RPMI7951 (cell line): ENCODE data around the gene NCOA5. TPM values are rescaled to one million over a fixed set of nuclear protein-coding genes. Genes with fewer than 3 reads are reported as not detected.
"Not testable (repeated sequence)": the region's sequence is repeated elsewhere in the genome, so short reads cannot be mapped to it uniquely, and the experiment has no call there.

Source experiments
- DNase-seq: peaks from one replicate; pipeline ENCODE4 v3.0.0-alpha.2; 2012; ENCODE audit warnings: low read depth
- total RNA-seq: library from RNA; depleted of rRNA; stranded (reverse); fragments of >200 nt; shearing (Covaris generic); gene quantifications from 2 replicates; pipeline ENCODE4 v1.2.3, GENCODE V29; 2014

Gene NCOA5
- total RNA-seq, 1 experiment from 2014 or later, result 15.1 TPM

GRCh38 chr20:46121184-46121930 lies 31.6 kb upstream of the NCOA5 start:
- DNase-seq, result peak; percentile 35

DNA sequence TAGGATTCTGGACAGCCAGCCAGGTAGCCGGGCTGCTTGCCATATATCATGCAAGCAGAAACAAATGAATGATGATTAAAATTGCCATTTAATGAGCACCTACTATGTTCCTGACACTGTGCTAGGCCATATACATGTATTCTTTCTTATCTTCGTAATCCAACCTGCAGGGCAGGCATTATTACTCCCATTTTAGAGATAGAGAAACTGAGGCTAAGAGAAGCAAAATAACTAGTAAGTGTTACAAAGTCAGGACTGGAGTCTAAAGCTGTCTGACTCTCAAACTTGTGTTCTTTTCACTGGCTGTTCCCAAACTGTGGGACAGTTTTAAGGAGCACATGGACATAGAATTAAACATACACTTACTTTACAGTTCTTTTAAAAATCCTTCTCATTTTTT lies 30.4 kb upstream of the NCOA5 start:
- DNase-seq, result no peak

DNA sequence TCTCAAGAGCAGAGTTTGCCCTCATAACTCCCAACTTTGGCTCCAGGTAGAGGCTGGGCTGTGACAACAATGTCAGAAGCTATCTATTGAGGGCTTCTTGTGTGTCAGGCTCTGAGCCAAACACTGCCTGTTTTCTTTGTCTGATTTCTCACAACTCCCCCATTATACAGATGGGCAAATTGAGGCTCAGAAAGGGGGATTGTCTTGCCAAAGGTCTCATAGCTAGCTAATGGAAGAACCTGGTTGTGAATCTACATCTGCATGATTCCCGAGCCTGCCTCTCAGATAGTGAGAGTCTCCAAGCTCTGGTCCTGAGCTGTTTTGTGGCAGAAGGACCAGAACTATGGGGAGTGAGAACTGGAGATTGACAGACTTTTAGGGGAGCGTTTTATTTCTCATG lies 29.8 kb upstream of the NCOA5 start:
- DNase-seq, result no peak

DNA sequence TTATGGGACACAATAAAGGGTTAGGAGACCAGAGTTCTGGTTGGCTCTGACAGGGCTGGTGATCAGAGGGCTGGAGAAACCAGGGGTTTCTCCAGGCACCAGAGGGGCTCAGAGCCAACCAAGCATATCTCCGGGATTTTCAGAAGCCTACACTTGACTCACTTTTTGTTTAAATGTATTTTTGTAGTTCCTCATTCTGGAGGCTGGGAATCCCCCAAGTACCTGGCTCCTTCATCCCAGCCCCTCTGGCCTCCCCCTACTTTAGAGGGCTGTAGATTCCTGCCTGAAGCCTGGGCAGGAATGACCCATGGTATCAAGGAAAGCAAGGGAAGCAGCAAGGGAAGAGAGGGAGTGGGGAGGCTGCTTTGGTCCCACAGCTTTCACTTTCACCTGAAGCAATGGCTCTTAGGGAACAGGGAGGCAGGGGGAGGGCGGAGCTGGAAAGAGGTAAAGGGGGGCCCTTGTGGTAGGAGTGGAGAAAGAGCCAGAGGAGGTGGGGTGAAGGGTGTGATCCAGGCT lies 29.3 kb upstream of the NCOA5 start:
- DNase-seq, result no peak

DNA sequence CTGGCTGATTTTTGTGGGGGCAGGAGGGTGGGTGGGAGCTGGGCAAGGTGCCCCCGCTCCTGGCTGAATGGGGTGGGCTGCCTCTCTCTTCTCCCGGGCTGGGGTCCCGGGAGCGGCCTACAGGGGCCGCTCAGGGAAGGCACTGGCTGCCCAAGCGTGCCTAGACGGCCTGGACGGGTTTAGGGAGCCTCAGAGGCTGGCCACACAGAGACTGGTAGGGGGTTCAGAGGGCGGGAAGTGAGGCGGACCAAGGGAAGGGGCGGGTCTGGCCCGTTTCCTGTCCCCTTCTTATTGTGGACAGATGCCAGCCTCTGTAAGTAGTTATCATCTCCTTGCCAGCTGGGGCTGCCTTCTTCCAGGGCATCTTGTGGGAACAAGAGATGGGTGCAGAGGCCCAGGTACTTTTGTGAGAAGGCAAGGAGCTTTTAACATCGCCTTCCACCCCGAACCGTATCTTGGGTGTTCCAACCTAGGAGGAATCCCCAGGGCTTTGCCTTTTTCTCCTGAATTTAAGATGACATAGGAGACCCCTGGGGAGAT lies 28.8 kb upstream of the NCOA5 start:
- no peak for DNase-seq

GRCh38 chr20:46117704-46118467 lies 28.1 kb upstream of the NCOA5 start, which contains the start of gene CD40:
Gene CD40, plus strand, starts transcription at chr20:46118314. Its CDS starts 30 bp downstream, at chr20:46118344.
- peak; percentile 69 for DNase-seq

DNA sequence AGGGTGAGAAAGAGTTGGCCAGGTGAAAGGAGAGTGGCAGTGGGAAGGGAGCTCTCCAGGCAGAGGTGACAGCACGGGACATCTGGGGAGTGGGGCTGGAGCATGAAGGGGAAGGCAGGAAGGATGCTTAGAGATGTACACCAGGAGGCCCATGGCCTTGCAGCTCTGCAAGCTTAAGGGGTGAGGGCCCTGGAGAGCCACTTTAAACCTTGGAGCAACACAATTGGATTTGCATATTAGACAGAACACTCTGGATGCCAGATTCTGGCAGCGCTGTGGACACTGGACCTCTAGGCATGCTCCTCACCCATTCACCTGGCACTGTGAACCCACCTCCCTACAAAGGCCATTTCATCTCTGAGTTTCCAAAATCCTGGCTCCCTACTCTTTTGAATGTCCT lies 24.7 kb upstream of the NCOA5 start:
- DNase-seq, result no peak

DNA sequence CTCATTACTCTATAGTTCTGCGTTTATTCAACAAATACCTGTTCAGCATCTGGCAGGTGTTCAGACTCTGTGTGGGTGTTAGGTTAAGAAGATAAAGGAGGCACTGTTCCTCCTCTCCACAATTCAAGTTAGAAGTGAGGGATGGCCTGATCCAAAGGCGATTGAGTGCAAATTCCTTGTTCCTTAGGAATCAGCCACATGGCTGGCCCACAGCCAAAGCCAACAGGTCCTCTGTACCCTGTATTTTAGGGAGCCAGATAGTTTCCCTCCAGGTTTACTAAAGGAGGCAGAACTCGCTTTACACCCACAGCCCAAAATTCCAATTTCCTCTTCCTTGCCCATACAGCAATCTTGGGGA lies 23.3 kb upstream of the NCOA5 start:
- DNase-seq, result no peak

DNA sequence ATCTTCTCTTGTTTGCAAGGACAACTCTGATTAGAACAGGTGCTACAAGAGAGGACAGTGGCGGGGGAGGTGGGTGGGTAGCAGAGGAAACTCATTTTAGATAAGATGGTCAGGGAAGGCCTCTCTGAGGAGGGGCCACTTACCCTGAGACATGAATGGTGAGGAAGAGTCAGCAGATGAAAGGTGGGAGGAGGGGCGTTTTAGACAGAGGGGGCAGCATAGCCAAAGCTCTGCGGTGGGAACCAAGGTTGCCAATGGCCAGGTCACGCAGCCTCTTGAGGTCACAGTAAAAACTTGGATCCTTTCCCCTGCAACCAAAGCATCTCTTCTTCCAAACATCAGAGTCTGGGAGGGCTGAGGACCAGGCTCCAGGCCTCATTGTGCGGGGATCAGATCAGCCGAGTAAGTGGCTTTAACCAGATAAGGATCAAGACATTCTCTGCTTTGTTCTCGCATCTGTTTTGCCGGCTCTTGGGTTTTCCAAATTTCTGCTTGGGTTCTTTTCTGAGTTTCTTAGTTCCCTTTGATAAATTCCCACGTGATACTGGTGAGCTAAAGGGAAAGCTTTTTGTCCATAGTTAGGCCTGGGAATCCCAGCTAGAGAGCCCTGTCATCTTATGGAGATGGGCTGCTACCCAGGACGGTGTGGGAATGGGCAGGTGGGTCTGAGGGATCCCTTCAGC lies 22.8 kb upstream of the NCOA5 start:
- DNase-seq, result no peak

- no peak for DNase-seq
Measured at GRCh38 chr20:46111836-46112212, 22.1 kb upstream of the NCOA5 start.

- DNase-seq, result peak; percentile 39
Measured at GRCh38 chr20:46111028-46111835, 21.5 kb upstream of the NCOA5 start.

DNA sequence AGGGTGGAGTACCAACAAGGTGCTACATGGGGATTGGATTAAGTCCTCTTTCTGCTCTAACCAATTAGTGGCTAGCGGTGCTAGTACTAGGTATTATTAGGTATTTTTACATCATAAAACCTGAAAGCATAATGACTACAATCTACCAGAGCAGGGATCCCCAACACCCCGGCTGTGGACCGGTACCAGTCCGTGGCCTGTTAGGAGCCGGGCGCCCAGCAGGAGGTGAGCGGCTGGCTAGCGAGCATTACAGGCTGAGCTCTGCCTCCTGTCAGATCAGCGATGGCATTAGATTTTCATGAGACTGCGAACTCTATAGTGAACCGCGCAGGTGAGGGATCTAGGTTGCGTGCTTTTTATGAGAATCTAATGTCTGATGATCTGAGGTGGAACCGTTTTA lies 19.2 kb upstream of the NCOA5 start:
- no peak for DNase-seq

GRCh38 chr20:46108435-46108841 lies 18.7 kb upstream of the NCOA5 start:
- no peak for DNase-seq

GRCh38 chr20:46107061-46107460 lies 17.3 kb upstream of the NCOA5 start:
- no peak for DNase-seq

DNA sequence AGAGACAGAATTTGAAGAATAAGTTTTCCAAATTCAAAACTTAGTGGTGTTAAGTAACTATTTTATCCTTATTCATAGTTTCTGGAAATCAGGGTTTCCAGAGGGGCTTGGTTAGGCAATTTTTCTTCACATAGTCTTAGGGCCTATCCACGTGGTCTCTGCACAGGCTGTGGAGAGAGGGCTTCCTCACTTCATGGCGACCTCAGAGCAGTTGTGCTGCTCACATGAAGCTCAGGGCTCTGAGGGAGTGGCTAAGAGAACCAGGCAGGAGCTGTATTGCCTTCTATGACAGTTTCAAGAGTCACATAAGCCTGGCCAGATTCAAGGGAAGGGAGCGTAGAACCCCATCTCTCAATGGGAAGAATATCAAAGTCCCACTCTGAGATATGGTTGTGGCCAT lies 14.5 kb upstream of the NCOA5 start:
- DNase-seq, result no peak

DNA sequence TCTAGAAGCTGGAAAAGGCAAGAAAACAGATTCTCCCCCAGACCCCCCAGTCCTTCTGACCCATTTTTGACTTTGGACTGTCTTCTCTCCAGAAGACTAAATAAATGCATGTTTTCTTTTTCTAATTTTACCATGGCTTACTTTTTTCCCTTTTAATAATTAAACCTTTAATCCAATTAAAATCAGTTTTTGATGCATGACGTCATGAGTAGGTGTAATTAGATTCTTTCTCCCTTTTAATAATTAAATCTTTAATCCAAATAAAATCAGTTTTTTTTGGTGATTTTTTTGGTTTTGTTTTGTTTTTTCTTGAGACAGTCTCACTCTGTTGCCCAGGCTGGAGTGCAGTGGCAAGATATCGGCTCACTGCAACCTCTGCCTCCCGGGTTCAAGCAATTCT lies 13.2 kb upstream of the NCOA5 start:
- DNase-seq, result no peak

GRCh38 chr20:46101957-46102356 lies 12.2 kb upstream of the NCOA5 start:
- no peak for DNase-seq

DNA sequence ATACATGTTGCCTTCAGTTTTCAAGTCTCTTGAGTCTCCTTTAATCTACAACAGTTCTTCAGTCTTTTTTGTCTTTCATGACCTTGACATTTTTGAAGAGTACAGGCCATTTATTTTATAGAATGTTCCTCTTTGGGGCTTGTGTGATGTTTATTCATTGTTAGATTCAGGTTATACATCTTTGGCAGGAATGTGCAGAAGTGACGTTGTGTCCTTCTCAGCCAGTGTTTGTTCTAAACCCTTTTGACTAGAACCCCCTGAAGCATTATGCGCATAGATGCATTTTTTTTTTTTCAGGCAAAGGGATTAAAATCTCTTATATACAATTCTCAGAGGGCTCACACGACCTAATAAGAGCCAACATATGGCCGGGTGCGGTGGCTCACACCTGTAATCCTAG lies 11.2 kb upstream of the NCOA5 start:
- DNase-seq, result no peak

- not testable (repeated sequence) for DNase-seq
Measured at GRCh38 chr20:46100444-46100843, 10.7 kb upstream of the NCOA5 start.

DNA sequence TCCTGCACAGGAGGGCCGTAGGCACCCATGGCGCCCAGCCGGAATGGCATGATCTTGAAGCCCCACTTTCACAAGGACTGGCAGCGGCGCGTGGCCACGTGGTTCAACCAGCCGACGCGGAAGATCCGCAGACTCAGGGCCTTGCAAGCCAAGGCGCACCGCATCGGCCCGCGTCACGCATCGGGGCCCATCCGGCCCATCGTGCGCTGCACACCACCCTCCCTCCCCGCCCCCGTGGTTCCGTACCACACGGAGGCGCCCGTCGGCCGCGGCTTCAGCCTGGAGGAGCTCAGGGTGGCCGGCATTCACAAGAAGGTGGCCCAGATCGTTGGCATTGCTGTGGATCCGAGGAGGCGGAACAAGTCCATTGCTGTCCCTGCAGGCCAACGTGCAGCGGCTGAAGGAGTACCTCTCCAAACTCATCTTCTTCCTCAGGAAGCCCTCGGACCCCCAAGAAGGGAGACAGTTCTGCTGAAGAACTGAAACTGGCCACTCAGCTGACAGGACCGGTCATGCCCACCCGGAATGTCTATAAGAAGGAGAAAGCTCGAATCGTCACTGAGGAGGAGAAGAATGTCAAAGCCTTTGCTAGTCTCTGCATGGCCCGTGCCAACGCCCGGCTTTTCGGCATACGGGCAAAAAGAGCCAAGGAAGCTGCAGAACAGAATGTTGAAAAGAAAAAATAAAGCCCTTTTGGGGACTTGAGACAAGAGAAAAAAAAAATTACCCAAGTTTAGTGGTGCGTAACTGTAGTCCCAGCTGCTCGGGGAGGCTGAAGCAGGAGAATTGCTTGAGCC lies 9.9 kb upstream of the NCOA5 start:
- no peak for DNase-seq

DNA sequence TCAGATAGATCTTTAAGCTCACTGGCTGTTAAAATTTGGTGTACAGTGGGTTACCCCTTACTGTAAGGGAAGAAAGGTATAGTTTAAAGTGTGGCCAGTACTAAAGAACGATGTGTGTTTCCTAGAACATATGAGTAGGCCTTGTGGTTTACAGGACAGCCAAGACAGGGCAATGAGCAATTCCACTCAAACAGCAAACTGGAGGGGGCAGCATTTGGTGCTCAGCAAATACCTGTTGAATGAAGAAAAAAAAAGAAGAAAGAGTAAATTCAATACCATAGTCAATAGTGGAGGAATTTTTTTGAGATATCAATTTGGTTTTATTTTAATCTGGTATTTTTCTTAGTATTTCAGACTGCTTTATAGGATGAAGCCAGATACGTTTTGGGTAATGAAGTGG lies 3.8 kb upstream of the NCOA5 start:
- no peak for DNase-seq
